HUES48 (cell line): ENCODE measurements around the gene CPA5.

Source experiments
- H3K27ac ChIP-seq: one replicate; pipeline ENCODE4 v1.7.0; 2013; ENCODE audit warnings: low read depth, low read length, inconsistent platforms
- H3K27me3 ChIP-seq: 2 replicates; pipeline ENCODE4 v1.6.1; 2013; ENCODE audit warnings: mild to moderate bottlenecking, low read length; ENCODE audit not compliant: control insufficient read depth, insufficient read depth
- H3K36me3 ChIP-seq: 2 replicates; pipeline ENCODE4 v1.6.1; 2013; ENCODE audit warnings: low read length; ENCODE audit not compliant: control insufficient read depth, insufficient read depth
- H3K4me1 ChIP-seq: 2 replicates; pipeline ENCODE4 v1.6.1; 2013; ENCODE audit warnings: mild to moderate bottlenecking, low read length; ENCODE audit not compliant: control insufficient read depth, insufficient read depth
- H3K4me3 ChIP-seq: 2 replicates; pipeline ENCODE4 v1.5.1; 2013; ENCODE audit warnings: mild to moderate bottlenecking, low read depth, low read length
- H3K9ac ChIP-seq: 2 replicates; pipeline ENCODE4 v1.6.1; 2013; ENCODE audit warnings: mild to moderate bottlenecking, low read depth, low read length, moderate library complexity
- H3K9me3 ChIP-seq: 2 replicates; pipeline ENCODE4 v1.6.1; 2013; ENCODE audit warnings: low read length; ENCODE audit not compliant: control insufficient read depth, insufficient read depth

The CPA5 gene

GRCh38 chr7:130334274-130334673 is 10.3 kb upstream of the CPA5 start:
- H3K4me3 ChIP-seq, result no peak overlapping the region
- H3K36me3 ChIP-seq, result no peaks in the 10 kb centered on the region
- no peak overlapping the region for H3K27ac ChIP-seq
- peaks cover 16% of the 10 kb centered on the region for H3K4me1 ChIP-seq
- no peaks in the 10 kb centered on the region for H3K27me3 ChIP-seq
- H3K9me3 ChIP-seq, result no peaks in the 10 kb centered on the region
- H3K9ac ChIP-seq, result no peak overlapping the region

DNA sequence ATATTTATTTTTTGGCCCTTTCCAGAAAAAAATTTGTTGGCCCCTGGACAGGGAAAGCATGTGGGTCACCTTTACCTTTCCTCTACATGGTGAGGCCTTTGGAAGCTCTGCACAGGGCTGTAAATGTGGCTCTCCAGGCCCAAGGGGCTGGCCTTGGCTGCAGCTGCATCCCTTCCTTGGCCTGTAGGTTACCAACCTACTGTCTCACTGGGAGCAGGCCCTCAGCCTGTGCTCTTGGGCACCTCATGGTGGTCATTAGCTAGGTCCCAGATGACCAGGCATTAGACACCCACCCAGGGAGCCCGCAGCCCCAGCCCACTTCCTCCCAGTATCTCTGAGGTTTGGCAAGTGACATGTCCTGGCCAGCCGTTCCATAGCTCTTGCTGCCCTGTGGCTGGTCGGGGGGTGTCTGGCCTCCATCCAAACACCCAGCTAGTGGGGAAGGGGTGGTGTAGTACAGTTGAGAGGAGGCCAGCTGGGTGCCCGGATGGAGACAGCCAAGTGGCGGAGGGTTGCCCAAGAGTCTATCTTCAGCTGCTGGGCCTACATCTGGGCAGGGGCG is 7.1 kb upstream of the CPA5 start:
- Histone ChIP-seq H3K9me3 (no peaks in the 10 kb centered on the region), H3K4me3 (no peak overlapping the region), H3K27ac (no peak overlapping the region), H3K36me3 (no peaks in the 10 kb centered on the region), H3K9ac (no peak overlapping the region), H3K27me3 (no peaks in the 10 kb centered on the region), H3K4me1 (peaks cover 16% of the 10 kb centered on the region)

- H3K27me3 ChIP-seq, result no peaks in the 10 kb centered on the region
- no peaks in the 10 kb centered on the region for H3K9me3 ChIP-seq
- peak overlapping the region; percentile 64 for H3K27ac ChIP-seq
- H3K4me1 ChIP-seq, result peaks cover 16% of the 10 kb centered on the region
- no peak overlapping the region for H3K4me3 ChIP-seq
- H3K36me3 ChIP-seq, result no peaks in the 10 kb centered on the region
- no peak overlapping the region for H3K9ac ChIP-seq
These were observed 6.4 kb upstream of the CPA5 start for GRCh38 chr7:130338233-130338632.

DNA sequence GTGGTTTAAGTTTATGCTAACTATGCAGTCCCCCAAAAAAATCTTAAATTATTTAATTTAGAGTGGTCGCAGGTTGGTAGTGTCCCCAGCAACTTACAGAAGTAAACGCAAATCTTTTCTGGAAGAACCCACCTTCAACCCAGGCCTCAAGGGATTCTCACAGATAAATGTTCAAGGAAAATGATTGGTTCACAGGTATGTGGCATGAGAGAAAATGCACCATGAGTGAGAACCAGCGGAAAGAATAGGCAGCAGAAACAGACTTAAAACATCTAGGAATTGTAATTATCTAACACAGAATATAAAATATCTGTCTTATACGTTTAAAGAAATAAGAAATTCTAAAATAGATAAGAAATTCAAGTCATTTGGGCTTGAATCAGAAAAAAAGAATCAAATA is 2.7 kb upstream of the CPA5 start:
- H3K4me3 ChIP-seq, result no peak overlapping the region
- peaks cover 35% of the 10 kb centered on the region for H3K4me1 ChIP-seq
- no peaks in the 10 kb centered on the region for H3K27me3 ChIP-seq
- H3K36me3 ChIP-seq, result no peaks in the 10 kb centered on the region
- no peak overlapping the region for H3K27ac ChIP-seq
- H3K9ac ChIP-seq, result no peak overlapping the region
- no peaks in the 10 kb centered on the region for H3K9me3 ChIP-seq

DNA sequence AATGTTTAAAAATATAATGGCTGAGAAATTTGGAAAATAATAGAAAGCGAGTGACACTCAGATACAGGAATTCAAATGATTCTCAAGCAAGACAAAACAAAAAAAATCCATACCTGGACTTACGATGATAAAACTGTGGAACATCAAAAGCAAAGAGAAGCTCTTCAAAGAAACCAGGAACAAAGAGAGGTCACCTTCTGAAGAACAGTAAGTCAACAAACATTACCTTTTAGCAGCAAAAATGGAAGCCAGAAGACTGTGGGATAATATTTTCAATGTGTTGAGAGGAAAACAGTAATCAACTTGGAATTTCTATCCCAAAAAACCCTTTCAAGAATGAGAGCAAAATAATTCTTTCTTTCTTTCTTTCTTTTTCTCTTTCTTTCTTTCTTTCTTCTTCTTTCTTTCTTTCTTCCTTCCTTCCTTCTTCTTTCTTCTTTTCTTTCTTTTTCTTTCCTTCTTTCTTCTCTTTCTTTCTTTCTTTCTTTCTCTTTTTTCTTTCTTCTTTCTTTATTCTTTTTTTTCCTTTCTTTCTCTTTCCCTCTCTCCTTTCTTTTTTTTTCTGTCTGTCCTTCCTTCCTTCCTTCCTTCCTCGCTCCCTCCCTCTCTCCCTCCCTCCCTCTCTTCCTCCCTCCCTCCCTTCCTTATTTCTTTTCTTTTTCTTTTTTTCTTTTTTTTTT is 1.8 kb upstream of the CPA5 start:
- Histone ChIP-seq H3K9me3 (no peaks in the 10 kb centered on the region), H3K9ac (no peak overlapping the region), H3K36me3 (no peaks in the 10 kb centered on the region), H3K27ac (no peak overlapping the region), H3K4me3 (no peak overlapping the region), H3K4me1 (peaks cover 32% of the 10 kb centered on the region), H3K27me3 (no peaks in the 10 kb centered on the region)

GRCh38 chr7:130345136-130345535 is 520 bp downstream of the CPA5 start:
- Histone ChIP-seq H3K4me3 (no peak overlapping the region), H3K9ac (no peak overlapping the region), H3K4me1 (peaks cover 19% of the 10 kb centered on the region), H3K9me3 (no peaks in the 10 kb centered on the region), H3K36me3 (no peaks in the 10 kb centered on the region), H3K27me3 (no peaks in the 10 kb centered on the region), H3K27ac (no peak overlapping the region)

- no peak overlapping the region for H3K27ac ChIP-seq
- no peak overlapping the region for H3K4me3 ChIP-seq
- H3K9me3 ChIP-seq, result no peaks in the 10 kb centered on the region
- no peaks in the 10 kb centered on the region for H3K36me3 ChIP-seq
- peaks cover 20% of the 10 kb centered on the region for H3K4me1 ChIP-seq
- H3K9ac ChIP-seq, result no peak overlapping the region
- no peaks in the 10 kb centered on the region for H3K27me3 ChIP-seq
These were observed 1.1 kb downstream of the CPA5 start for GRCh38 chr7:130345725-130346124.

DNA sequence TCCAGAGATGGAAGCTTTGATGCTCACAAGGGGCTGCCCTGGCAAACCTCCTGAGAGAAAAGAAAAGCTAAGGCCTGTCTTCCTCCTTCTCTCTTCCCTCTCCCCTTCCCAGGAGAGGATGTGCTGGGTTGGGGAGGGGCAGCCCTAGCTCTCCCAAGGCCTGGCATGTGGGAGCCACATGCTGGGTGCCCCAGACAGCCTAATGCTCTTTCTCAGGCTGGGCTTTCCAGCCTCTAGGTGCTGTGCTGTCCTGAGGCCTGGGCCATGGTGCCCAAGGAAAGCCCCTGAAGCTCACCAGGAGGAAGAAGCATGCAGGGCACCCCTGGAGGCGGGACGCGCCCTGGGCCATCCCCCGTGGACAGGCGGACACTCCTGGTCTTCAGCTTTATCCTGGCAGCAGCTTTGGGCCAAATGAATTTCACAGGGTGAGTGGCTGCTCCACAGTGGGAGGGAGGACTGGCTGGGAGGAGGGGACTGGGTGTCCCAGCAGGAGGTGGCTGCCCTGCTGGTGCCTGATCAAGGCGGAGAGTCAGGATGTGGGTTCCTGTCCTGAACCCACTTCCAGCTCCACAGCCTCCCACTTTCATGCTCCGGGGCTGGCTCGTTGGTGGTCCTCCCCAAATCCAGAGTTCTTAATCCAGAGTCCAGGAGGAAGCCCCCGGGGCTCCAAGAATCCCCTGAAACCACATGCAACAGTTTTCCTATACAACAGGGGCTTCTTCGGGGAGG is 1.7 kb downstream of the CPA5 start:
- Histone ChIP-seq H3K9me3 (no peaks in the 10 kb centered on the region), H3K27me3 (no peaks in the 10 kb centered on the region), H3K9ac (no peak overlapping the region), H3K4me3 (no peak overlapping the region), H3K27ac (no peak overlapping the region), H3K36me3 (no peaks in the 10 kb centered on the region), H3K4me1 (peaks cover 26% of the 10 kb centered on the region)

- Histone ChIP-seq H3K36me3 (no peaks in the 10 kb centered on the region), H3K4me1 (peaks cover 32% of the 10 kb centered on the region), H3K4me3 (no peak overlapping the region), H3K9ac (no peak overlapping the region), H3K9me3 (no peaks in the 10 kb centered on the region), H3K27me3 (no peaks in the 10 kb centered on the region), H3K27ac (no peak overlapping the region)
These were observed 2.3 kb downstream of the CPA5 start for GRCh38 chr7:130346941-130347340.

- Histone ChIP-seq H3K4me1 (peaks cover 30% of the 10 kb centered on the region), H3K9ac (no peak overlapping the region), H3K27me3 (no peaks in the 10 kb centered on the region), H3K9me3 (no peaks in the 10 kb centered on the region), H3K4me3 (no peak overlapping the region), H3K36me3 (no peaks in the 10 kb centered on the region), H3K27ac (peak overlapping the region; percentile 2)
These were observed 5.5 kb downstream of the CPA5 start for GRCh38 chr7:130349911-130350782.
